Kidney glomerular epithelial cell (primary cell): ENCODE measurements around the gene ZNF80.

ENCODE experiments used
- DNase-seq: peaks from one replicate; lab custom pipeline; 2025; lab: John Stamatoyannopoulos, UW

The ZNF80 gene

DNA sequence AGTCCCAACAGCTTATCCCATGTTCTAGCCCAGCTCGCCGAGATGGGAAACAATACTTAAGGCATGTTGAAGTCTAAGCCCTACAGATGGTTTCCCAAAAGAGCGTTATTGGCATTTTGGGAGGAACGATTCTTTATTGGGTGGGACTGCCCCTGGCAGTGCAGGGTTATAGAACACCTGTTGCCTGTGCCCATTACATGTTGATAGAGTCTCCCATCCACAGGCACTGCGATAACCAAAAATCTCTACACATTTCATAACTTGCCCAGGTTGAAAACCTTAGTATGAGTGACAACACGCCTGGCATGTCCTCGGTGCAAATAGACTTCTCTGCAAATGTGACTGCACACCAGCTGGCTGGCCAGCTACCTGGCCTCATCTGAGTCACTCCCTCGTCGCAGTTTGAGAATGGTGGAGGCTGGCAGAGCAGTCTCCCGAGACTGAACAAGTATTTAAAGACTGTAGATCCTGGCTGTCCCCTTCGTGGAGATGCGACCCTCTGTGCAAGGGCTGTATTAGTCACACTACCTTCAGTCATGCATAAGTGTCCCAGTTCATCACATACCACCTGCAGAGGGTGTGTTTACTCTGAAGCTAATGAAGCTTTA lies 18.7 kb downstream of the ZNF80 start:
- no peak for DNase-seq

DNA sequence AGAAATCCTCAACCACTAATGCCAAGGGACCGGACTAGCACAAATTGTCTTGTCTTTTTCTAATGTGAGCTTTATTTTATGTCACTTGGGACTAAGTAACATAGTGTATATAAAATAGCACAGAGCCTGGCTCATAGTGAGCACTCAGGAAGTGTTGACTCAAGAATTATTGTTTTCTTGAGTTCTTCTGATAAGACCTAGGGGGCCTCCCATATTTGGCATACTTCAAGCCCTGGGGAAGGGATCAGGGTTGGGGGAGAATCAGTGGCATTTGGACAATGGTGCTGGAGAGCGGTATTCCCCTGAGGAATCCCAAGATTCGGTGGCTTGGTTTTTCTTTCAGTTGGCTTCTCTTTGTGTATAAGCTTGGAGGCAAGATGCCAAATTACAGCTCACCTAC lies 19.4 kb downstream of the ZNF80 start:
- DNase-seq: no peak

DNA sequence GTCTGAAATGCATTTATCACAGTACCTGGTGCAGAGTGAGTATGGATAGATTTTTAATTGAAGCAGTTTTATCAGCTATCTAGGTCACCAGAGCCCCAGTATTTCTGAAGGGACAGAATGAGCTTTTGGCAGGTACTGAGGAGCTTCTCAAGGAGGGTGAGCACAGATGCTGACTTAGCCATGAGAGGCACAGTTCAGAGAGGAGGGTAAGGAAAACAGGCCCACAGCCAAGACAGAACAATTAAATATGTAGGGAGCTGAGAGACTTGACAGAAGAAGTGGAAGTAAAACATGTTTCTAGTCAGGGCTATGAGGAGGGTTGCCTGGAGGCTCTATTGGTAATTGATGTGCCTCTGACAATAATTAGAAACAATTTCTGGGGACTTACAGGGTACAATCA lies 20.1 kb downstream of the ZNF80 start:
- no peak for DNase-seq

DNA sequence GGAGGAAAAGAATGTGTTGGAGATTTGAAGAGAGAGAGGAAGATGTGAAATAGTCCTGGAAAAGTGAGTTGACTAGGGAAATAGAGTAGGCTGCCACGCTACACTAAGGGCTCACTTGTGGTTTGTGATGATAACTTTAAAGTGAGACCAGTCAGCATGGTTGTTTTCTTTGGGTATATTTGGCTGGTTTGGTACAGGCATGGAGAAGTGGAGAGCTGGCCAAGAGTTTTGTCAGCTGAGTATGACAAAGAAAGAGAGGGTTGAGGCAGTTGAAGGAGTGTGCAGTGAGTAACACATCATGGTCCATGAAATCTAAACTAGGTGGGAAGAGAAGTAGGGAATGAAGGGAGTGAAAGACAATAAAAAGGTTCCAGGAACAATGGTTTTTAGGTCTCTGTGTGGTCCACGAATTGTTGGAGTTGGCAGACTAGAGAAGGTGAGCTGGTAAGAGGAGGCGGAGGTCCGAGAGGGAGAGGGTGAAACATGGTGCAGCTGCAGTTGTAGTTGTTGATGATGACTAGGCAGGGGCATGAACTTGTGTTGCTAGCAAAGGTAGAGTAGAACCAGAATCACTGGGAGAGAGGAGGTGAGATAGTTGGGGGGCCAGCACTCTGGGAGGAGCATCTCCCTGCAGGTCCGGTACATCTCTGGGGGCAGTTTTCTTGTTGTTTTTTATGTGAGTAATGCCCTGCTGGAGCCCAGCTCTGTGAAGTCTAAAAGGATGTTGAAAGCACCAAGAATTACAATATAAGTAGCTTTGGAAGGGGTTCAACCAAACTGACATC lies 21.0 kb downstream of the ZNF80 start:
- DNase-seq: peak; percentile 54

DNA sequence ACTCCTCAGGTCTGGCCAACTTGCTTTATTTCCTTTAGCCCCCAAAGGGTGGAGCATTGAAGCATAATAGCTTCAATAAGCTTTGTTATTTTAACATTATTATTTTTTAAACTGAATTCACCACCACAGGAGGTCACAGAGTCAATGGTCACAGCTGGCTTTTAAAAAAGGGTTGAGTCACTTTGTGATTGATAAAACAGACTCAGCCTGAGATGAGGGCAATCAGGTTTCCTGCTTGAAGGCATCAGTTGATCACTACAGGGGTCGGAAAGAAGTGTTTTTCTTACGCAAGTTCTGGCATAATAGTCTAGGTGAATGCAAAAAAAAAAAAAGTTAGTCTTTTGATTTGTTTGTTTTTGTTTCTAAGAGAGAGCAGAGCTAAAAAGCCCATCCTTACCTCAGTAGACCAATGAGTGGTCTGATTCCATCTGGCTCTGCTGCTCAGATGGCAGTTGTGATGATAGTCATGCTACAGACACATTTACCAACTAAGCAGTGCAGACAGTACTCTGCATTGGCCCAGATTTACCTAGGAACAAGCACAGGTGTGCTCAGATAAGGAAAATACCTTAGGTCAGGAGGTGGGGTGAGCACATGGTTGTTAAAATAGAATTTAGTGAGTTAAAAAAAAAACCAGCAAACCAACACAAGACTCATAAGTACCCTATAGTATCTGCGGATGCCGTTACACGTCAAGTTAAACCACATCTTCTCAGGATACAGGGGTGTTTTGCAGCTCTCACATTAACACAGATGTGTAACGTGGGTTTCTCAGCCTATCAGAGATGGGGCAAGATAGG lies 22.6 kb downstream of the ZNF80 start:
- DNase-seq: no peak

DNA sequence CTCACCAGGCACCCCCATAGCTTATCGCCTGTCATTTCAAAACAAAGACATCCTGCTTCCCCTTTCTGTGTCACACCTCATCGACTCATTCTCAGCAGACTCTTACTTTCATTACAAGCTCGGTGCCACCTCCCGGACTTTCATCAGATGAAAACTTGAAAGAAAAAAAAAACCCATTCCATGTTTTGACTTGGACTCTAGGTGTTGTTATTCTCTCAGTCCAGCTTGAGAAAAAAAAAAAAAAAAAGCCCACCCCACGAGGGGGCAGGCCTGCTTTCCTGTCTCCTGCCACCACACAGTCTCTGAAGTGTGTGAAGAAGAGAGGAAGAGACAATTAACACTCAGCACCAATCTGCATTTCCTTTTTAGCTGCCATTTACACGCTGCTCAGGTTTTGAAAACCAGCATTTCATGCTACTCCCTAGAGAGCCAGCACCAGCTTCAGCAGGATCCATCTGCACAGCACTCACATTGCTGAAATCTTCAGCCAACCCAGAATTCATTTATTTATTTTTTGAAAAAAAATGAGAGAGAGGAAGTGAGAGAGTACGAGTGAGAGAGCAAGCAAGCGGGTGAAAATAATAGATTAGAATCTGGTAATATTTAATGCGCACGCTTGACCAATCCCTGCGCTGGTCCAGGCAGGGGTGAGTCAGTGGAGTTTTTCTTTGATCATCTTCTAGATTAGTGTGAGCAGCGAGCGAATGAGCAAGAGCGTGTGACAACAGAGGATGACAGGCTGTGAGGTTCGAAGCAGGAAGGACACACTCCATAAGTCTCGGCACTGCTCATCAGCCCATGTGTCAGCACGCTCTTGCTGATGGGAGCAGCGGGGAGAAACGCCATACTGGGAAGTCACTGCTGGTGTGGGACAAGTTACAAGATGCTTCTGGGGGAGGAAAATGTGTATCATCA lies 23.5 kb downstream of the ZNF80 start:
- peak; percentile 95 for DNase-seq

DNA sequence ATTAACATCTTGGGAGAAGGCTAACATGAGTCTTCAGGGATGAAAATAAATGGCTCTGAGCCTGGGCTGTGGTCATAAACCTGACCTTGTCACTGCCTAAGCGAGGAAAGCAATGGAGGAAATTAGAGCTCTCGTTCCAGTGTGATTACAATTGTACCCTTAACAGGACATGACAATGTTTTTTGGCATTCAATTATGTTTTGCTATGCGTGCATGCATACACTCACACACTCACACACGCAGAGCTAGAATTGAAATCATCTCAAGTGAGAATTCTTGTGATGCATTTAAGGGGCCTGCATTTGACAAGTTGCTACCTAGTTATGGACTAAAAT lies 24.1 kb downstream of the ZNF80 start:
- peak; percentile 43 for DNase-seq

DNA sequence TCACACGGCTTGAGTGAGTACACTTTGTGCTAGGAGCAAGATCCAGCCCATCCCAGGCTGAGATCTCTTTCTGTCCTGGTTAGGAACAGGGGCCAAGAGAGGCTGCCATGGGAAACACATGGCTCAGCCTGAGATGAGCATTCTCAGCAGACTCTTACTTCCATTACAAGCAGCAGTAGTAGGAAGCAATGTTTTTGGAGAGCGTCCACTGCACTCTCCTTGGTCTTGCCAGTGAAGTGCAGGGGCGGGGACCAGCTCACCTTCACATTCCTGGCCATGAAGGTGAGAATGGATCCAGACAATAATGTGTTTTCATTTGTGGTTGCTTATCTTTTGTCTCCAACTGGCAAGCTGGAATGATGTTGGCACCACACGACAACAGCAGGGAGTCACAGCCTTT lies 24.7 kb downstream of the ZNF80 start:
- DNase-seq: no peak

DNA sequence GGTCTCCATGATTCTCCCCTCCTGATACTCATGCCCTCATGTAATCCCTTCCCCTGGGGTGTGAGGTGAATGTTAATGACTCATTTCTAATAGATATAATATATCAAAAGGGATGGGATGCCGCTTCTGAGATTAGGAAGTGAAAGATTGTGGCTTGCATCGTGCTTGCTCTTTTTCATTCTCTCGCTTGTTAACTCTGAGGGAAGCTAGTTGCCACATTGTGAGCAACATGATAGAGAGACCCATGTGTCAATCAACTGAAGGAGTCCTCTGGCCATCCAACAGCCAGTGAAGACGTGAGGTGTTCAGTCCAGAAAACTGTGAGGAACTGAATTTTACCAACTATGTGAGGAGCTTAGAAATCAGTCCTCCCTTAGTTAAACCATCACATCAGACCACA lies 29.6 kb downstream of the ZNF80 start:
- DNase-seq: no peak

DNA sequence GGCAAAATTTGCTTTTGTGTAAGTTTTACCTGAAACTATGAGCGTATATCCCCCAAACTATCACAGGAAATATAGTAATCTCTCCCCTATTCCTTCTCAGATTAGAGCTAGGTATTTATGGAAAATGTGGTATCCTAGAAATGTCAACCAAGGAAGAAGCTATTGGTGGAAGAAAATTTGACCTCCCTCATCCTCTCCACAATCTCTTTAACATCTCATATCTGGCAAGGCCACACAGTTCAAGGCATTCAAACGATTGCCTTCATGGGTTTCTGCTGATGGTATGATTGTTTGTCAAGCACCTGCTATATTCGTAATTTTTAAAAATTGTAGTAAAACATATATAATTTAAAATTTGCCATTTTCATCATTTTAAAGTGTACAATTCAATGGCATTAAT lies 31.0 kb downstream of the ZNF80 start:
- no peak for DNase-seq

DNA sequence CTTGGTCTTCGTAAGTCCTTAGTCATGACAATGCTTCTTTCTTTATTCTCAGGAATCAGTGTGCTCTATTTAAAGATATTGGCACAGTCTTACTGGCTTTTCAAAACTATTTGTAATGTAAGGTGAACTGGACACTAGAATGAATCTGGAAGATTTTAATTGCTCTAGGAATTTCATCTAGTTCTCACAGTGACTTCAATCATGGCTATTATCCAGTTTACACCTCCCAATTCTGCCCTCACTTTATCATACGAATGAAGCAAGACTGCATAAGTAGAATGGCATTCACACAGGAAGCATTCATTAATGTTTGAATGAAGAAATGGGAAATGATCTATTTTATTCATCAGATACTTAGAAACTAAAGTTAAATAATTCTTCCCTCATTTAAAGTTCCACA lies 31.8 kb downstream of the ZNF80 start:
- DNase-seq: no peak

DNA sequence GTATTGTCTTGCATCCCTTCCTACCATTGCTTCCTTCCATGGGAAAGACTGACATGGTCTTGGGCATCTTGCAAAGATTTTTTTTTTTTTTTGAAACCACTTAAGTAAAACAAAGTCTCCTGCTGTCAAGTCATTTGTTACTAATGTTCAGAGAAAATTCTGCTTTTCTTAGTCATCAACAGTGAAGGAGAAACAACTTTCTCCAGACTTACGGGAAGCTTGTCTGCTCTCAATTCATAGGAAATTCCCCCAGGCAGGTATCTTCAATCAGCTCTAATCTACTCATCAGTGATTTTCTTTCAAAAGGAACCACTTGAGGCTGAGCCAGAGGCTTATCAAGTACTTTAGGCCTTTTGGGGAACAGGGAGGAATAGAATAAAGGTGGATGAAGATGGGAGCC lies 42.6 kb downstream of the ZNF80 start:
- DNase-seq: peak; percentile 25

DNA sequence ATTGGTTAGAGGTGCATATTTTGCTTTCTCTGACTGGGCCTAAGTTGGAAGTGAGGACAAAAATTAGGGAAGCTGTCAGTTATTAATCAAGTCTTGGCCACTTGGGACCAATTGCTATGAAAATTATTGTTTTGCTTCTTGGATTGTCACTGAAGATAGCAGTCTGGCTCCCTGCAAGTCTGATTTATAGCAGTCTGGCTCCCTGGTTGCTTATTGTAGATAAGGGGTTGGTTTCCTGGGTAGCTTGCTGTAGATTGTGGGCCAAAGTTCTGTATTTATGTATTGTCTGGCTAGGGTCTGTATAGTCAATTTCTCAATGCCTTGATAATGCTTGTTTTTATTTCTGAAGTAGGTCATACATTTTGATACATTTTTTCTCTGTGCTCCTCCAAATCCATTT lies 45.2 kb downstream of the ZNF80 start:
- DNase-seq: no peak

DNA sequence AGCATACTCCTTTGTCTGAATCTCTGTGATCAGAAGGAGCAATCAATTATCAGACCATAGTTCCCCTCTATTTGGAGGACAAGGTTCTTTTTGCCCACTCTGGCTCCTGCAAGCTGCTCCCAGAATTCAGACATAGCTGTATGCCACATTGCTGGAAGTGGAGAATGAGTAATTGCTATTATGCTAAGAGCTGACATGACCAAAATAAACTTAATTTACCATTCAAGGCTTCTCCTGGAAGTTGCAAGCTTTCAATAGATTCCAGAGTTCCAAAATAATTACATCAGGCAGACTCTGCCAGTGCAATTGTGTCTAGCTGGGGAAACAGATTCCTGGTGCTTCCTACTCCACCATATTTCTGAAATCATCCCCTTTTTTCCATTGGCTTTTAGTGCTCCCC lies 50.9 kb downstream of the ZNF80 start:
- DNase-seq: no peak
